Renal cortex interstitium (tissue), 11 donors: ENCODE results near the gene LLGL1. TPM values are rescaled to one million over a fixed set of nuclear protein-coding genes. Genes with fewer than 3 reads are reported as not detected.
A peak's percentile ranks its signal among the peaks of the same experiment; 100 is the strongest.

Experiments
- DNase-seq, 11 donors: peaks; one replicate each; pipeline ENCODE4 v3.0.0-alpha.2; 2013; ENCODE audit warnings: low read depth in 9 of 11, low spot score in 4 of 11; ENCODE audit errors: extremely low read depth in 1 of 11
- polyA plus RNA-seq, 3 donors: library from polyadenylated mRNA; unstranded; fragments of 120-200 nt; gene quantifications; one replicate each; pipeline ENCODE4 v1.2.1, GENCODE V29; 2013; ENCODE audit not compliant: insufficient read length in 3 of 3

LLGL1 gene
- polyA plus RNA-seq, 3 donors: 26.7 to 40.5 (median 32.1) TPM

DNA sequence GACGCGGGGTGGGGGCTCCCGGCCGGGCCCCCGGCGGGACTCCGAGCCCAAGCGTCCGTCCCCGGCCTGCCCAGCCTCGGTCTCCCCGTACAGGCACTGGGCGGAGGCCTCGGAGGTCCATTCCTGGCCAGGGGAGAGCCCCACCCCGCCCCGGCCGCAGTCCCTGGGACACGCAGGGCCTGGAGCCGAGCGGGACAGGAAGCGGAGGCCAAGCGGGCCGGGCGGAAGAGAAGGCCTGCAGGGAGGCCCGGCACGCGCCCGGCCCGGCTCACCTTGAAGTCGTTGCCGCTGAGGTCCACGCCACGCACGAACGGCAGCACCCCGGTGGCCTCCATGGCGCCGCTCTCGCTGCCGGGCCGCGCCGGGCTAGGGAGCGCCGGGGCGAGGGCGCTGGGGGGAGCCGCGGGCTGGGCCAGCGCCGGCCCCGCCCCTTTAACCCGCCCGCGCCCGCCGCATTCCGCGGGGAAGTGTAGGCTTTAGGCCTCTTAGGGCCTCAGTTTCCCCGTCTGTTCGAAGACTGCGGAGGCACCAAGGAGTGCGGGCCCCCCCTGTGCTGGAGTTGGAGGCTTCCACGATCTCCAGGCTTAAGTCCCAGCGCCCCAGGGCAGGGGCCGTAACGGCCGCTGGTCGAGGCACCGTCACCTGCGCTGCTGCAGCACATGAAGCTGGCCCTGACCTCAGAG is 33.1 kb downstream of the LLGL1 start, which contains the start of gene FLII:
Gene FLII, minus strand, starts transcription at position 383 of the 683 bp plus-strand sequence. Its CDS starts 48 bp downstream, at position 335.
- peak in 1 of 11 donors; percentile 42 for DNase-seq

- no peak for DNase-seq
Measured at GRCh38 chr17:18259621-18260331, 34.3 kb downstream of the LLGL1 start.

GRCh38 chr17:18260332-18261145 is 35.1 kb downstream of the LLGL1 start, which contains the start of gene MIEF2:
Gene MIEF2 (plus strand): TSS chr17:18260662. CDS start chr17:18262721, 2,059 bp downstream.
- DNase-seq: peak in 10 of 11 donors; percentile 84 to 95 (median 92)

- peak in 2 of 11 donors; percentile 28 to 46 for DNase-seq
Measured at GRCh38 chr17:18261146-18261515, 35.7 kb downstream of the LLGL1 start.

GRCh38 chr17:18261659-18262058 is 36.2 kb downstream of the LLGL1 start:
- DNase-seq: no peak

GRCh38 chr17:18262111-18262510 is 36.7 kb downstream of the LLGL1 start:
- DNase-seq: no peak

DNA sequence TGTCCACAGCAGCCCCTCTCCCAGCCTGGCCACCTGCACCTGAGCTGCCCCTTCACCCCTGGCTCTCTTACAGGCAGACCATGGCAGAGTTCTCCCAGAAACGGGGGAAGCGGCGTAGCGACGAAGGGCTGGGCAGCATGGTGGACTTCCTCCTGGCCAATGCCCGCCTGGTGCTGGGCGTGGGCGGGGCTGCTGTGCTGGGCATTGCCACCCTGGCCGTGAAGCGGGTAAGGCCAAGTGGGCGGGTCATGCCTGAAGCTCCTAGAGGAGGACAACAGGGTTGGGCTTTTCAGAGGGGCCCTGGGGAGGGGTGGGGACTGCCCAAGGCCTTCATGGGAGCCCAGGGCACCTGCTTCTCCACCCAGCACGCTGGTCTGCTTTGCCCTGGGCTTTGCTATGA is 37.2 kb downstream of the LLGL1 start:
- no peak for DNase-seq

- DNase-seq: no peak
Measured at GRCh38 chr17:18263885-18264682, 38.6 kb downstream of the LLGL1 start.

GRCh38 chr17:18267366-18267765 is 41.9 kb downstream of the LLGL1 start:
- no peak for DNase-seq

DNA sequence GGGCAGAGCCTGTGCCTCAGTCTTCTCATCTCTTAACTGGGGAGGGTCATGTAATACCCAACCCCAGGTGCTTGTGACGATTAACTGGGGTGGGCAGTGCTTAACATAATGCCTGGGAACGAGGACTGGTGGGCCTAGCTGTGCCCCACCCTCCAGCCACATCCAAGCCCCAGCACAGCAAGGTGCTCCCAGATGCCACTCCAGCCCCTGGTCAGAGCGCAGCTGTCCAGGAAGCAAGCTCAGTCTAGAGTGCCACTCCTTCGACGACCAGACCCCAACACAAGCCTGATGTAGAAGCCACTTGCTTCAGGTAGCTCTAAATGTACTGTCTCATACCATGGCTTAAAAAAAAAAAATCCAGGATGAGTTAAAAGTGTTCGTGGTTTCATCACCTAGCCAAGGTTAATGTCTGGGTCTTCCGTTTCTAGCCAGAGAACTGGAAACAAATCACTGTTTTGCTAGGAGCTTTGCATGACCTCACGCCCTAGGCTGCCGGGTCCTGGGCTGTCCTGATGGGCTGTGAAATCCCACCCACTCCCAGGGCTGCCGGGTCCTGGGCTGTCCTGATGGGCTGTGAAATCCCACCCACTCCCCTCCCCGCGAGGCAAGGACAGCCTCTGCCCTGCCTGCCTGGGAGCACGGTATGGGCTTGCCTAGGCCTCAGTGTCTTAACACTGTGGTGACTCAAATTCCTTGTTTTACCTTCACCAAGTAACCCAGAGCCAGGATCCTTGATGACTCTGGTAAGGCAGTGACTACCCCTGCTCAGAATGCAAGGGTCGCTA is 42.7 kb downstream of the LLGL1 start:
- DNase-seq: no peak

GRCh38 chr17:18270046-18270931 is 44.9 kb downstream of the LLGL1 start:
- no peak for DNase-seq

GRCh38 chr17:18277076-18277475 is 51.6 kb downstream of the LLGL1 start:
- DNase-seq: no peak

- no peak for DNase-seq
Measured at GRCh38 chr17:18278867-18279266, 53.4 kb downstream of the LLGL1 start.

DNA sequence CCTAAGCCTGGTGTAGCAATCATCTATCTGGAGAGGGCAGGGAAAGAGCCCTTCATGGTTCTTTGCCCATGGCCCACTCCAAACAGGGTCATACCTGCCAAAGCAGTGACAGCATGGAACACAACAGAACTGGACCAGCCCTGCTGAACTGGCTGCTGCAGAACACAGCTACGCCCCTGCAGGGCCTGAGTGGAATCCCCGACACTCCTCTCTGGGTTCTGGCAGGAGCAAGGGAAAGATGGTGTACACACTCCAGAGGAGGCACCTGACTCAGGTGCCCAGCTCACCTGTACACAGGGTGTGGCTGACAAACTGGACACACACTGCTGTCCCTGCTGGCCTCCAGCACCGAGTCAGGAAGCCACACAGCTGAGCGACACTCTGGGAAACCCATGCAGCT is 54.8 kb downstream of the LLGL1 start:
- no peak for DNase-seq

- DNase-seq: no peak
Measured at GRCh38 chr17:18280766-18281371, 55.4 kb downstream of the LLGL1 start.

DNA sequence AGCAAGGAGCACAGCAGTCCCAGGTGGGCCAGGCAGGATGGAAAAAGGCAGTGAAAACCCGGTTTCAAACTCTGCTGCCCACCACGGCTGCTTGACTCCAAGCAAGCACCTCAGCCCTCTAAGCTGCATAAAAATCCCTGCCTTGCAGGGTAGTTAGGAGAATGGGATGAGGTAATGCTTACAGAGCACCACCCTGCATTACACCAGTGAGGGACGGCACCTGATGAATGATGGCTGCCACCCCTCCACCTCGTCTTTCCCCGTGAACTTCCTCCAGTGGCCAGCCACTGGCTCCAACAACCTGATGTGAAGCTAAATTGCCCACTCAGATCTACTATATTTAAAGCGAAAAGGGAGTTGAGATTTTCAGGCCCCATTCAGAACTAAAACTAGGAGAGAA is 56.4 kb downstream of the LLGL1 start:
- DNase-seq: no peak

- no peak for DNase-seq
Measured at GRCh38 chr17:18285296-18285695, 59.9 kb downstream of the LLGL1 start.
